Measurements from ENCODE around the gene SLC25A21.
"Not testable (repeated sequence)": the region's sequence is repeated elsewhere in the genome, so short reads cannot be mapped to it uniquely, and the experiment has no call there.

The SLC25A21 gene

DNA sequence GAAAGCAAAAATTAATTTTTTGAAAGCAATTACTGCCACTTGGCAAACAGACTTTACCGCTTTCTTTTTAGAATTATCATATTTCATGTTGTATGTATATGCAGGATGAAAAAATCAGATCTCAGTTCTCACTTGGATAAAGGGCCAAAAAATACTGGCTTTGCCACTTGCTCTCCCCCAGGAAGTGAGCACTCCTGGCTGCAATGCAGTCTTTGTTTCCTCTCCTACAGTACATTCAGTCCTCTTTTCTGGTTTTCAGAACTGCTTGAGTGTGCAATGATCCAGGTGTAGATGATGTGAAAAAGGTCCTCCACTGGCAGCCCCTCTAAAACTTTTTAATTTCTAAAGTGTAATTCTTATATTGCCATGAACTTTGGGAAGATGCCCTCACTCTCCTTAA lies 183.4 kb downstream of the SLC25A21 start:
- no peak for DNase-seq (ENCODE audit: low read depth, low spot score)
- no peak overlapping the region for H3K4me3 ChIP-seq (ENCODE audit: low read depth, low read length)
- in situ Hi-C loops (cut with HindIII; ENCODE audit: low sequenced_read_pairs): no loop called here
- TF ChIP-seq, protein P1, sequence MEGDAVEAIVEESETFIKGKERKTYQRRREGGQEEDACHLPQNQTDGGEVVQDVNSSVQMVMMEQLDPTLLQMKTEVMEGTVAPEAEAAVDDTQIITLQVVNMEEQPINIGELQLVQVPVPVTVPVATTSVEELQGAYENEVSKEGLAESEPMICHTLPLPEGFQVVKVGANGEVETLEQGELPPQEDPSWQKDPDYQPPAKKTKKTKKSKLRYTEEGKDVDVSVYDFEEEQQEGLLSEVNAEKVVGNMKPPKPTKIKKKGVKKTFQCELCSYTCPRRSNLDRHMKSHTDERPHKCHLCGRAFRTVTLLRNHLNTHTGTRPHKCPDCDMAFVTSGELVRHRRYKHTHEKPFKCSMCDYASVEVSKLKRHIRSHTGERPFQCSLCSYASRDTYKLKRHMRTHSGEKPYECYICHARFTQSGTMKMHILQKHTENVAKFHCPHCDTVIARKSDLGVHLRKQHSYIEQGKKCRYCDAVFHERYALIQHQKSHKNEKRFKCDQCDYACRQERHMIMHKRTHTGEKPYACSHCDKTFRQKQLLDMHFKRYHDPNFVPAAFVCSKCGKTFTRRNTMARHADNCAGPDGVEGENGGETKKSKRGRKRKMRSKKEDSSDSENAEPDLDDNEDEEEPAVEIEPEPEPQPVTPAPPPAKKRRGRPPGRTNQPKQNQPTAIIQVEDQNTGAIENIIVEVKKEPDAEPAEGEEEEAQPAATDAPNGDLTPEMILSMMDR (IDR thresholded peaks at IDR 0.05; ENCODE audit: low read depth, low read length): no peak

DNA sequence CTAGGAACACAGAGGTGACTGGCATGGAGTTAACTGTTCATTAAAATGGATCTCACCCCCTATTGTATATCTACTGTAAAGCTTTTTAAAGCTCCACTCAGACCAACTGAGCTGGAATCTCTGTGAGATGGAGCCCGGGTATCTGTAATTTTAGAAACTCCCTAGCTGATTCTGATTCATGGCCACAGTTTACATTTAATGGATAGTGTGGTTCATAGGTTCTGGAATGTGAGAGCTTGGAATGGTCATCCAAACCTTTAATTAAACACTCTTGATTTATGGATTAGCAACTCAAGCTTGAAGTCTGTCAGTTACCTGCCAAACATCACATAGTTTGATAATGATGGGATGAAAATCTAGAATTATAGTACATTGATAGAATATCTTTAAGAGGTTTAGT lies 183.8 kb downstream of the SLC25A21 start:
- H3K4me3 ChIP-seq (ENCODE audit: low read depth, low read length): no peak overlapping the region
- no peak for DNase-seq (ENCODE audit: low read depth, low spot score)
- in situ Hi-C loops (cut with HindIII; ENCODE audit: low sequenced_read_pairs): no loop called here
- TF ChIP-seq, protein P1 (IDR thresholded peaks at IDR 0.05; ENCODE audit: low read depth, low read length): no peak

DNA sequence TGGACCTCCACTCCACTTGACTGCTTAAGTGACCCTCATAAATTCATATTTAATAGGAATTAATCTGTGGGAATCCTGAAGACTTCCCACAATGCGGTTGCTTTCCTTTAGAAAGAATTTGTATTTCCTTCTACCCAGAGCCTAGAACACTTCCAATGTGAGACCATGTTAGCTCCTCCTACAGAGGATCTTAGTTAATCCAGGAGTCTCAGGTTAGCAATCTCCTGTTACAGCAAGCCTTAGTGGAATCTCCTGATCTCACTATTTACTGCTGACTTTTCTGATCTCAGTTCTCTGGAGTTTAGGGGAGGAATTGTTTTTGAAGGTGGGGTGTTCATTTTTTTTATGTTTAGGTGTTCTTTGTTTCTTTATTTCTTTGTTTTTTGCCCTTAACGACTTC lies 186.0 kb downstream of the SLC25A21 start:
- TF ChIP-seq, protein P1 (IDR thresholded peaks at IDR 0.05; ENCODE audit: low read depth, low read length): no peak
- no peak for DNase-seq (ENCODE audit: low read depth, low spot score)
- no peak overlapping the region for H3K4me3 ChIP-seq (ENCODE audit: low read depth, low read length)
- in situ Hi-C loops (cut with HindIII; ENCODE audit: low sequenced_read_pairs): no loop called here

DNA sequence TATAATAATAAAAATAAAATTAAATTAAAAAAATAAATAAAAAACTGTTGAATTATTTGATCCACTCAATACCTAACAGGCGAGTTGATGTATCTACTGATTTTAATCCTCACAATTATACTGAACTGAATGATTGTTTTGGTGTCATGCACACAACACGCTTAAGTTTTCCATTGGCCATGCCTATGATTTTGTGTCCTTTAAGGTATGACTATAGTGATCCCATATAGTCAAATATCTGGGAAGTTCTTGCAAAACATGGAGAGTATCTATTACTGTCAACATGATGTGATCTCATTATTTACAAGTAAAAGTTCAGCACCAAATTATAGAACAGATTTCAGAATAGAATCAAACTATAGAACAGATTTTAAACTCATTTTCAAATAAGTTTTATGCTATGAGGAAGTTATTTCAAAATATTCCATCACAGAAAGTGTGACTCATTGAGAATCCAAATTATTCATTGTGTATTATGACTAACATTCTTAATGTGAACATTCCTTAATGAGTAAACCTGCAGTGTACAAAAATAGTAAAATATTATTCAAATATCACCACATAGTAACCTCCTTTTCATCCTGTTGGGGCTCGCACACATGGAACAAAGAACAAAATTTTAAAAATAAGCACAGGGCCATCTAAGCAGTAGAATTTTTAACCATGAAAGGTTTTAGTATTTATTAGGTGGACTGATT lies 190.4 kb downstream of the SLC25A21 start:
- no peak overlapping the region for H3K4me3 ChIP-seq (ENCODE audit: low read depth, low read length)
- DNase-seq (ENCODE audit: low read depth, low spot score): peak; percentile 43
- TF ChIP-seq, protein P1 (IDR thresholded peaks at IDR 0.05; ENCODE audit: low read depth, low read length): no peak
- in situ Hi-C loops (cut with HindIII; ENCODE audit: low sequenced_read_pairs): no loop called here

DNA sequence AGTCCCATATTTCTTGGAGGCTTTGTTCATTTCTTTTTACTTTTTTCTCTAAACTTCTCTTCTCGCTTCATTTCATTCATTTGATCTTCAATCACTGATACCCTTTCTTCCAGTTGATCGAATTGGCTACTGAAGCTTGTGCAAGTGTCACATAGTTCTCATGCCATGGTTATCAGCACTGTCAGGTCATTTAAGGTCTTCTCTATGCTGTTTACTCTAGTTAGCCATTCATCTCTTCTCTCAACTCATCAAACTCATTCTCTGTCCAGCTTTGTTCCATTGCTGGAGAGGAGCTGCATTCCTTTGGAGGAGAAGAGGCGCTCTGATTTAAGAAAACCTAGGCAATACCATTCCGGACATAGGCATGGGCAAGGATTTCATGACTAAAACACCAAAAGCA lies 192.0 kb downstream of the SLC25A21 start:
- DNase-seq (ENCODE audit: low read depth, low spot score); in situ Hi-C loops (cut with HindIII; ENCODE audit: low sequenced_read_pairs); H3K4me3 ChIP-seq (ENCODE audit: low read depth, low read length): not testable (repeated sequence)

DNA sequence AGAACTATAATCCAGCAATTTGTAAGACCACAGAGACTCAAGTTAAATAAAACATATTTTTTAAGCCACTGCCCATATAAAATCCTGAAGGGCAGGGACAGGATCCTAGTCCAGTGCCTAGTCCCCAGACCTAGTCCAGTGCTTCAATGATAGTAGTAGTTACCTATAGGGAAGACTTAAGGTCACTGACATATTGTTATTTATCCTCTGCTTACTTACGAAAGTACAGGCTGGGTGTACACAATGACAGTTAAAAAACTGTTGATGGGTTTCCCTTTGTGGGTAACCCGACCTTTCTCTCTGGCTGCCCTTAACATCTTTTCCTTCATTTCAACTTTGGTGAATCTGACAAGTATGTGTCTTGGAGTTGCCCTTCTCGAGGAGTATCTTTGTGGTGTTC lies 192.5 kb downstream of the SLC25A21 start:
- TF ChIP-seq, protein P1 (IDR thresholded peaks at IDR 0.05; ENCODE audit: low read depth, low read length): no peak
- in situ Hi-C loops (cut with HindIII; ENCODE audit: low sequenced_read_pairs): no loop called here
- no peak for DNase-seq (ENCODE audit: low read depth, low spot score)
- H3K4me3 ChIP-seq (ENCODE audit: low read depth, low read length): no peak overlapping the region

DNA sequence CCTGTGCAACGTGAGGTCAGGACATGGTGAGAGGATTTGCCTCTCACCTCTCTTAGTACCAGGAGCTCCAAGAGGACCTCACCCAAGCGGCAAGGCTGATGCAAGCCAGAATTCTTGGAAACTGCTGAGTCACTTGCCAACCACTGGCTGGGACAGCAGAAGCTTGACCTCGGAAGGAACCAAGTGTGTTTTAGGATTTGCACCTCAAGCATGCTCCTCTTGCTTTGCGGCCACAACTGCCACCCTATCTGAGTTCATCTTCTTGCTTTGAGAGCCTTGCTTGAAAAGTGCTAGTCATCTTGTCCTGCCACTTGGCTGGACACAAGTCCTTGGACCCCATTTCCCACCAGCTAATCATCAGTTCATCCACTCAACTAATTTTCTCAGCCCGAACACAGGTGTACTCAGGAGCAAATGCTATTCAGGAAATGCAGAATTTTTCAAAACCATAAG lies 195.8 kb downstream of the SLC25A21 start:
- in situ Hi-C loops (cut with HindIII; ENCODE audit: low sequenced_read_pairs): no loop called here
- H3K4me3 ChIP-seq (ENCODE audit: low read depth, low read length): no peak overlapping the region
- peak; percentile 30 for DNase-seq (ENCODE audit: low read depth, low spot score)
- TF ChIP-seq, protein P1 (IDR thresholded peaks at IDR 0.05; ENCODE audit: low read depth, low read length): no peak
